ENCODE data around the gene CTSH.

DNA sequence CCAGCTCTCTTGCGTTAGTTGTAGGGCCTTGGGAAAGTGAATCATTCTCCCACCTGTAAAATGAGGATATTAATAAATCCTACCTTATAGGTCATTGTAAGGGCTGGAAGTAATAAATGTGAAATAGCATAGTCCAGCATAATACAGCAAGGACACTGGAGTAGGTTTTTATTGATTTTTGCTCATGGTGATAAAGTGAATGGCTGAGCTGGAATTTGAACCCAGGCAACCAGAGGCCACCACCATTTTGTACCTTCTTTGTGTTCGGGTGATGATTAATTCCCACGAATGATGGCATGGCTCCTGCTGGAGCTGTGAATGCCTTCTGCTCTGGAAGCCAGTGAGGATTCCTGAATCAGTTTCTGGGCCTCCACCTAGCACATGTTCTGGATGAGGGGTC, 31.8 kb downstream of the CTSH start:
- TF ChIP-seq MYC (IDR thresholded peaks at IDR 0.05; ENCODE audit: low read depth, low read length) (no peak), POLR2A (IDR thresholded peaks at IDR 0.05; ENCODE audit: extremely low read depth, insufficient read length) (no peak)
- TF ChIP-seq, protein P1, sequence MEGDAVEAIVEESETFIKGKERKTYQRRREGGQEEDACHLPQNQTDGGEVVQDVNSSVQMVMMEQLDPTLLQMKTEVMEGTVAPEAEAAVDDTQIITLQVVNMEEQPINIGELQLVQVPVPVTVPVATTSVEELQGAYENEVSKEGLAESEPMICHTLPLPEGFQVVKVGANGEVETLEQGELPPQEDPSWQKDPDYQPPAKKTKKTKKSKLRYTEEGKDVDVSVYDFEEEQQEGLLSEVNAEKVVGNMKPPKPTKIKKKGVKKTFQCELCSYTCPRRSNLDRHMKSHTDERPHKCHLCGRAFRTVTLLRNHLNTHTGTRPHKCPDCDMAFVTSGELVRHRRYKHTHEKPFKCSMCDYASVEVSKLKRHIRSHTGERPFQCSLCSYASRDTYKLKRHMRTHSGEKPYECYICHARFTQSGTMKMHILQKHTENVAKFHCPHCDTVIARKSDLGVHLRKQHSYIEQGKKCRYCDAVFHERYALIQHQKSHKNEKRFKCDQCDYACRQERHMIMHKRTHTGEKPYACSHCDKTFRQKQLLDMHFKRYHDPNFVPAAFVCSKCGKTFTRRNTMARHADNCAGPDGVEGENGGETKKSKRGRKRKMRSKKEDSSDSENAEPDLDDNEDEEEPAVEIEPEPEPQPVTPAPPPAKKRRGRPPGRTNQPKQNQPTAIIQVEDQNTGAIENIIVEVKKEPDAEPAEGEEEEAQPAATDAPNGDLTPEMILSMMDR (IDR thresholded peaks at IDR 0.05; ENCODE audit: low read depth, low read length), result no peak
- TF ChIP-seq, protein P2, sequence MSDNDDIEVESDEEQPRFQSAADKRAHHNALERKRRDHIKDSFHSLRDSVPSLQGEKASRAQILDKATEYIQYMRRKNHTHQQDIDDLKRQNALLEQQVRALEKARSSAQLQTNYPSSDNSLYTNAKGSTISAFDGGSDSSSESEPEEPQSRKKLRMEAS (IDR thresholded peaks at IDR 0.05; ENCODE audit: low read depth, low read length), result no peak

Measured in NB4 (cell line).